K562 (cell line): ENCODE data around the gene CLEC2D. TPM values are rescaled to one million over a fixed set of nuclear protein-coding genes. Genes with fewer than 3 reads are reported as not detected.

Source experiments
- ATAC-seq: fragments of 200-7000 bp; cut with Tn5 transposase; 3 replicates; pipeline ENCODE4 v1.9.1; 2020; ENCODE audit warnings: moderate library complexity
- BruUV-seq: library from RNA; stranded (reverse); fragments of 400-500 nt; replicated peaks from 2 replicates; lab custom pipeline; 2021; lab: Mats Ljungman, UMichigan
- CTCF ChIA-PET: fragments of 300-600 bp; formaldehyde crosslinking; extraction: SDS; loops from one replicate; lab custom pipeline; 2021; ENCODE audit warnings: low intra/inter-chr PET ratio; lab: Yijun Ruan, JAX
- POLR2A ChIA-PET: fragments of 300-600, 350-650 bp; sonication (Branson Sonifier 250); formaldehyde crosslinking; extraction: SDS; loops from one replicate; lab custom pipeline; 2021; ENCODE audit warnings: antibody characterized with exemption, inconsistent platforms; lab: Yijun Ruan, JAX
- DNase-seq, 4 experiments: peaks; one replicate each; pipeline versions ENCODE4 v3.0.0 to v3.0.0-alpha.2; 2011 to 2018; ENCODE audit warnings: low spot score in 3 of 4, mixed read lengths in 3 of 4; ENCODE audit errors: extremely low read depth in 1 of 4
- FAIRE-seq: peaks from 2 replicates; lab custom pipeline; 2011; peaks lifted over from hg19 to GRCh38; lab: Jason Lieb, UNC
- H2AFZ ChIP-seq: 2 replicates; pipeline ENCODE4 v1.6.0; 2011; ENCODE audit warnings: low read depth, low read length, control low read depth, inconsistent platforms
- H3K27ac ChIP-seq: fragments of 200-600 bp; 3 replicates; pipeline ENCODE4 v1.8.0; 2011; ENCODE audit warnings: low read depth, mild to moderate bottlenecking, control low read depth, inconsistent platforms, low read length, moderate library complexity, mixed read lengths; ENCODE audit errors: extremely low read depth
- H3K27me3 ChIP-seq, 2 experiments: fragments of 300-600 bp in 1 of 2; 2 replicates in 1 of 2; 3 replicates in 1 of 2; pipeline versions ENCODE4 v1.6.0 to v1.8.0; 2011; ENCODE audit warnings: inconsistent platforms in 2 of 2, low read length in 2 of 2, mild to moderate bottlenecking in 1 of 2, mixed read lengths in 1 of 2, moderate library complexity in 1 of 2; ENCODE audit not compliant: control insufficient read depth in 2 of 2, insufficient read depth in 2 of 2
- H3K36me3 ChIP-seq: fragments of 300-600 bp; 3 replicates; pipeline ENCODE4 v1.8.0; 2011; ENCODE audit warnings: mild to moderate bottlenecking, low read length, inconsistent platforms; ENCODE audit not compliant: control insufficient read depth, insufficient read depth
- H3K4me1 ChIP-seq, 2 experiments: fragments of 200-600 bp in 1 of 2; replicated peaks in 1 of 2; 2 replicates in 1 of 2; 3 replicates in 1 of 2; pipeline versions ENCODE4 v1.5.1 to v1.8.0; 2011; ENCODE audit warnings: inconsistent platforms in 2 of 2, low read length in 2 of 2, mild to moderate bottlenecking in 1 of 2, mixed read lengths in 1 of 2, moderate library complexity in 1 of 2; ENCODE audit not compliant: control insufficient read depth in 2 of 2, insufficient read depth in 2 of 2
- H3K4me2 ChIP-seq: 2 replicates; pipeline ENCODE4 v1.6.1; 2011; ENCODE audit warnings: low read length, control low read depth, inconsistent platforms, mixed read lengths; ENCODE audit not compliant: insufficient read depth
- H3K4me3 ChIP-seq: fragments of 200-600 bp; sonication (generic), shearing (Covaris generic); 2 replicates; pipeline ENCODE4 v1.5.1; 2016; ENCODE audit warnings: control low read depth, inconsistent platforms
- H3K79me2 ChIP-seq: fragments of 200-600 bp; 3 replicates; pipeline ENCODE4 v1.8.0; 2011; ENCODE audit warnings: low read length, inconsistent platforms; ENCODE audit not compliant: control insufficient read depth, insufficient read depth
- H3K9ac ChIP-seq, 2 experiments: 2 replicates each; pipeline versions ENCODE4 v1.6.0 to v1.6.1; 2011; ENCODE audit warnings: low read depth in 2 of 2, low read length in 2 of 2, control low read depth in 1 of 2, inconsistent platforms in 1 of 2, mild to moderate bottlenecking in 1 of 2, mixed read lengths in 1 of 2; ENCODE audit not compliant: insufficient read depth in 1 of 2
- H3K9me1 ChIP-seq: one replicate; pipeline ENCODE4 v1.6.0; 2011; ENCODE audit warnings: inconsistent platforms, mild to moderate bottlenecking, low read length, moderate library complexity; ENCODE audit not compliant: control insufficient read depth, insufficient read depth
- H3K9me3 ChIP-seq: replicated peaks from 2 replicates; pipeline ENCODE4 v1.5.1; 2011; ENCODE audit warnings: low read depth, low read length, inconsistent platforms; ENCODE audit not compliant: control insufficient read depth, insufficient read depth
- H4K20me1 ChIP-seq: replicated peaks from 2 replicates; pipeline ENCODE4 v1.6.1; 2011; ENCODE audit warnings: low read length, inconsistent platforms, mixed read lengths; ENCODE audit not compliant: control insufficient read depth, insufficient read depth
- C11orf30 ChIP-seq: fragments of 450-650 bp; IDR thresholded peaks from 2 replicates; pipeline ENCODE4 v1.6.1; 2016; ENCODE audit warnings: low read depth, mild to moderate bottlenecking
- KLF6 ChIP-seq: fragments of 250-450 bp; sonication (Bioruptor Pico); IDR thresholded peaks from 2 replicates; pipeline ENCODE4 v1.4.0; 2020; ENCODE audit warnings: mild to moderate bottlenecking, moderate library complexity, borderline replicate concordance
- MAFG ChIP-seq: fragments of 450-650 bp; conservative IDR thresholded peaks from 2 replicates; pipeline ENCODE4 v1.6.1; 2016; ENCODE audit warnings: missing genetic modification characterization, missing compliant biosample characterization
- MAFK ChIP-seq: IDR thresholded peaks from 2 replicates; pipeline ENCODE4 v1.6.1; 2011; ENCODE audit warnings: low read length, improper control_type of control experiment
- ZNF175 ChIP-seq: fragments of 200-800 bp; sonication (Bioruptor generic); IDR thresholded peaks from 2 replicates; pipeline ENCODE4 v1.6.1; 2016; ENCODE audit warnings: low read depth, mild to moderate bottlenecking, missing genetic modification characterization, missing compliant biosample characterization
- WGBS: fragments of 100-300 bp; shearing (Covaris generic); methylation state at CpG from one replicate; pipeline ENCODE4 v1.1.6; 2016; ENCODE audit warnings: low coverage, mixed read lengths; ENCODE audit not compliant: insufficient coverage; ENCODE audit errors: missing lambda C conversion rate; 5-methylcytosine and 5-hydroxymethylcytosine counted together
- in situ Hi-C: fragments of 300-500 bp; cut with MboI; formaldehyde crosslinking; loops from 4 replicates; pipeline ENCODE4 v1.15.0; 2018; ENCODE audit warnings: inconsistent platforms, mixed read lengths
- intact Hi-C: fragments of 100-400 bp; cut with micrococcal nuclease; formaldehyde crosslinking; loops from 2 replicates; pipeline ENCODE4 v1.14.2; 2022
- polyA plus RNA-seq, 8 experiments: library from polyadenylated mRNA; depleted of rRNA in 4 of 8; stranded (reverse) in 5 of 8; unstranded in 3 of 8; fragments of >200 nt; fragmentation: Nextera tagmentation in 2 of 8; fragmentation: Illumina TruSeq in 1 of 8; extraction: Ambion mirVana in 2 of 8; extraction: Trizol in 1 of 8; gene quantifications; 2 replicates each; pipeline versions ENCODE4 v1.2.1 to v1.2.3, GENCODE V29; 2011 to 2014; ENCODE audit warnings: inconsistent platforms in 1 of 8, missing spikeins in 1 of 8
- total RNA-seq, 7 experiments: library from RNA; depleted of rRNA in 6 of 7; stranded (reverse); fragments of >200 nt in 6 of 7; fragmentation: Illumina TruSeq in 2 of 7; extraction: Trizol in 2 of 7; gene quantifications; 2 replicates each; pipeline versions ENCODE4 v1.2.1 to v1.2.3, GENCODE V29; 2011 to 2021; ENCODE audit warnings: low replicate concordance in 1 of 7
- TF ChIP-seq, protein P1 (sequence below): fragments of 450-650 bp; IDR thresholded peaks from 2 replicates; pipeline ENCODE4 v1.6.1; 2014; ENCODE audit warnings: low read depth, mild to moderate bottlenecking, moderate library complexity, borderline replicate concordance

The CLEC2D gene
- total and polyA plus RNA-seq, 9 of the 15 experiments (the other 6 are each of a cell fraction or from before 2014, with no cell fraction given) = 1.4 to 5.0 (median 2.2) TPM

DNA sequence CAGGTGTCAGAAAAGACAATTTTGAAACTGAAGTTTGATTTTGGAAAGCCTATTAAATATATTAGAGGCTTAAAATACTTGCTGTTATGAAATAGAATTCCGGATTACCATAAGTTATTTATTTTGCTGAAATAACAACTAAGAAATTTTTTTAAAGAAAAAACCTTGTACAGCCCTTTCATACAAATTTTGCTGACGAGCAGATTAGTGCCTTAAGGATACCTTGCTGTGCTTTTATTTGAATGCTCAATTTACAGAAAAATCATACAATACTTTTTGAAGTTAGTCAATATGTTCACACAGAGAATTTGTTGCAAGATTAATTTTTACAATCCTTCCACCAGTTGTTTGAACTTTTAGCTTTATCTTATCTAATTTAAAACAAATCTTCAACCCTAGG lies 29.5 kb upstream of the CLEC2D start:
- Histone ChIP-seq H3K27me3 (no peaks in the 10 kb centered on the region), H3K9me1 (no peaks in the 10 kb centered on the region), H3K9ac (no peak overlapping the region), H3K4me3 (no peak overlapping the region), H3K27ac (no peak overlapping the region), H3K36me3 (no peaks in the 10 kb centered on the region), H4K20me1 (no peaks in the 10 kb centered on the region), H3K79me2 (no peaks in the 10 kb centered on the region), H3K4me2 (no peak overlapping the region), H2AFZ (no peak overlapping the region), H3K9me3 (peaks cover 13% of the 10 kb centered on the region), H3K4me1 (no peaks in the 10 kb centered on the region; a peak in 1 of 5 replicates)
- ATAC-seq (no peak), FAIRE-seq (no peak), DNase-seq (no peak)
- no TSS peak for BruUV-seq
- TF ChIP-seq KLF6 (CRISPR knock-in tag) = no peak
- TF ChIP-seq, protein P1, sequence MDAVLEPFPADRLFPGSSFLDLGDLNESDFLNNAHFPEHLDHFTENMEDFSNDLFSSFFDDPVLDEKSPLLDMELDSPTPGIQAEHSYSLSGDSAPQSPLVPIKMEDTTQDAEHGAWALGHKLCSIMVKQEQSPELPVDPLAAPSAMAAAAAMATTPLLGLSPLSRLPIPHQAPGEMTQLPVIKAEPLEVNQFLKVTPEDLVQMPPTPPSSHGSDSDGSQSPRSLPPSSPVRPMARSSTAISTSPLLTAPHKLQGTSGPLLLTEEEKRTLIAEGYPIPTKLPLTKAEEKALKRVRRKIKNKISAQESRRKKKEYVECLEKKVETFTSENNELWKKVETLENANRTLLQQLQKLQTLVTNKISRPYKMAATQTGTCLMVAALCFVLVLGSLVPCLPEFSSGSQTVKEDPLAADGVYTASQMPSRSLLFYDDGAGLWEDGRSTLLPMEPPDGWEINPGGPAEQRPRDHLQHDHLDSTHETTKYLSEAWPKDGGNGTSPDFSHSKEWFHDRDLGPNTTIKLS = no peak
- peak; percentile 7; the same call in 1 of the 2 replicates for TF ChIP-seq MAFK
- peak; percentile 39; the same call in 1 of the 2 replicates for TF ChIP-seq C11orf30
- TF ChIP-seq MAFG (tag) = 0 out of 2 replicates have a peak, but pooled peaks have one; percentile 12
- TF ChIP-seq ZNF175 = no peak
- WGBS = 43% methylated on average over 2 of the region's 2 CpGs
- intact Hi-C loops = no loop called here
- ChIA-PET CTCF (no interaction called here), POLR2A (no interaction called here)
- in situ Hi-C loops = loop anchor here (25.0 kb wide), 1 partner anchor 303 kb away; no protein-coding TSS in a partner anchor
